Trophoblast cell (in vitro differentiated cells and primary cell): Measurements from ENCODE around the gene ANKRD53.

Experiments
- DNase-seq, 2 donors: peaks; one replicate each; pipeline ENCODE4 v3.0.0-alpha.2; 2016
- H2AFZ ChIP-seq: 2 replicates; pipeline ENCODE4 v1.6.1; 2013; ENCODE audit warnings: low read length, moderate library complexity, mild to moderate bottlenecking; ENCODE audit not compliant: insufficient read depth, poor library complexity
- H2AK5ac ChIP-seq: 2 replicates; pipeline ENCODE4 v1.6.1; 2013; ENCODE audit warnings: mild to moderate bottlenecking, low read length
- H2BK120ac ChIP-seq: 2 replicates; pipeline ENCODE4 v1.6.1; 2013; ENCODE audit warnings: low read length, mild to moderate bottlenecking, moderate library complexity; ENCODE audit not compliant: insufficient read depth, poor library complexity
- H2BK12ac ChIP-seq: 2 replicates; pipeline ENCODE4 v1.6.1; 2013; ENCODE audit warnings: mild to moderate bottlenecking, low read length, moderate library complexity
- H2BK5ac ChIP-seq: 2 replicates; pipeline ENCODE4 v1.6.1; 2013; ENCODE audit warnings: low read length, low read depth, moderate library complexity, mild to moderate bottlenecking; ENCODE audit not compliant: poor library complexity
- H3K14ac ChIP-seq: 2 replicates; pipeline ENCODE4 v1.6.1; 2013; ENCODE audit warnings: mild to moderate bottlenecking, low read length
- H3K18ac ChIP-seq: 2 replicates; pipeline ENCODE4 v1.6.1; 2013; ENCODE audit warnings: mild to moderate bottlenecking, low read length
- H3K23ac ChIP-seq: 2 replicates; pipeline ENCODE4 v1.6.1; 2013; ENCODE audit warnings: low read length
- H3K27ac ChIP-seq: 2 replicates; pipeline ENCODE4 v1.5.1; 2013; ENCODE audit warnings: low read depth, mild to moderate bottlenecking, inconsistent platforms, low read length, moderate library complexity
- H3K27me3 ChIP-seq: 2 replicates; pipeline ENCODE4 v1.6.1; 2013; ENCODE audit warnings: inconsistent platforms, mild to moderate bottlenecking, low read length, moderate library complexity; ENCODE audit not compliant: insufficient read depth
- H3K36me3 ChIP-seq, 2 experiments: 1 replicate in 1 of 2; 2 replicates in 1 of 2; pipeline ENCODE4 v1.6.1; 2013; ENCODE audit warnings: low read length in 2 of 2, mild to moderate bottlenecking in 2 of 2, moderate library complexity in 1 of 2; ENCODE audit not compliant: insufficient read depth in 2 of 2, control insufficient read depth in 1 of 2
- H3K4ac ChIP-seq: 2 replicates; pipeline ENCODE4 v1.6.1; 2013; ENCODE audit warnings: low read depth, mild to moderate bottlenecking, low read length, moderate library complexity
- H3K4me1 ChIP-seq, 2 experiments: 1 replicate in 1 of 2; 2 replicates in 1 of 2; pipeline ENCODE4 v1.6.1; 2013; ENCODE audit warnings: low read length in 2 of 2, mild to moderate bottlenecking in 2 of 2, moderate library complexity in 1 of 2; ENCODE audit not compliant: insufficient read depth in 2 of 2, control insufficient read depth in 1 of 2
- H3K4me2 ChIP-seq: 2 replicates; pipeline ENCODE4 v1.6.1; 2013; ENCODE audit warnings: inconsistent platforms, mild to moderate bottlenecking, low read length, moderate library complexity
- H3K4me3 ChIP-seq: 2 replicates; pipeline ENCODE4 v1.5.1; 2013; ENCODE audit warnings: mild to moderate bottlenecking, low read depth, low read length, inconsistent platforms
- H3K79me1 ChIP-seq: one replicate; pipeline ENCODE4 v1.6.1; 2013; ENCODE audit warnings: low read length
- H3K79me2 ChIP-seq: 2 replicates; pipeline ENCODE4 v1.6.1; 2013; ENCODE audit warnings: low read length, mild to moderate bottlenecking; ENCODE audit not compliant: control insufficient read depth, insufficient read depth, poor library complexity
- H3K9ac ChIP-seq: 2 replicates; pipeline ENCODE4 v1.6.1; 2013; ENCODE audit warnings: mild to moderate bottlenecking, low read length
- H3K9me3 ChIP-seq: 2 replicates; pipeline ENCODE4 v1.6.1; 2013; ENCODE audit warnings: low read depth, mild to moderate bottlenecking, control low read depth, inconsistent platforms, low read length; ENCODE audit not compliant: insufficient read depth
- H4K12ac ChIP-seq: 2 replicates; pipeline ENCODE4 v1.6.1; 2013; ENCODE audit warnings: low read depth, mild to moderate bottlenecking, low read length, moderate library complexity
- H4K8ac ChIP-seq: 2 replicates; pipeline ENCODE4 v1.6.1; 2013; ENCODE audit warnings: low read depth, mild to moderate bottlenecking, low read length, moderate library complexity
- H4K91ac ChIP-seq: one replicate; pipeline ENCODE4 v1.6.1; 2013; ENCODE audit warnings: low read depth, mild to moderate bottlenecking, low read length, moderate library complexity
- WGBS: extraction: QIAGEN DNeasy Blood & Tissue Kit; methylation state at CpG from one replicate; pipeline ENCODE4 v1.1.7; 2013; ENCODE audit warnings: missing lambda C conversion rate; ENCODE audit not compliant: insufficient read length, insufficient coverage; ENCODE audit errors: extremely low coverage; 5-methylcytosine and 5-hydroxymethylcytosine counted together

The ANKRD53 gene

DNA sequence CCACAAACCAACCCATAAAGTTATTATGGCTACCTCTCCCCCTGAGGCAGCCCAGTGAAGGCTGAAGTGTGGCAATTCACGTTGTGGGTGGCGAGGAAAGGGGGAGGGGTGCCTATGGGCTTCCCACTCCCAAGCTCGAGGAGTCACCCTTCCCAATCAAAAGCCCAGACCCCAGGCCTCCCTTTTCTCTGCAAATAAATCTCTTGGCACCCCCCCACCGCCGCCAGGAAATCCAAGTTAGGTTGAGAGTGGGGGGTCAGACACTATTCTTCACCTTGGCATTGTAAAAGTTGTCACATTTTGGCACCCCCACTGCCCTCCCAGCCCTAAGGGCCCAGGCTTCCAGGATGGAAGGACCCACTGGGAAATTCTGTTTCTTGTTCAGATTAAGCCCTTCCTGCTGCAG is 6.9 kb downstream of the ANKRD53 start:
- H3K4ac ChIP-seq = no peak overlapping the region
- H4K91ac ChIP-seq = no peak overlapping the region
- no peak overlapping the region for H2AK5ac ChIP-seq
- no peak overlapping the region for H2BK120ac ChIP-seq
- no peak overlapping the region for H4K8ac ChIP-seq
- H3K79me1 ChIP-seq = no peaks in the 10 kb centered on the region
- no peak overlapping the region for H3K18ac ChIP-seq
- no peaks in the 10 kb centered on the region for H3K79me2 ChIP-seq
- H2AFZ ChIP-seq = no peak overlapping the region
- H3K14ac ChIP-seq = no peak overlapping the region
- H3K4me1 ChIP-seq = no peaks in the 10 kb centered on the region
- H4K12ac ChIP-seq = no peak overlapping the region
- no peak for DNase-seq
- no peak overlapping the region for H3K27ac ChIP-seq
- no peaks in the 10 kb centered on the region for H3K9me3 ChIP-seq
- H3K9ac ChIP-seq = no peak overlapping the region
- H2BK5ac ChIP-seq = no peak overlapping the region
- H3K23ac ChIP-seq = no peak overlapping the region
- no peak overlapping the region for H2BK12ac ChIP-seq
- no peak overlapping the region for H3K4me3 ChIP-seq
- peaks cover 24 to 40% of the 10 kb centered on the region in 2 experiments for H3K36me3 ChIP-seq
- H3K27me3 ChIP-seq = no peaks in the 10 kb centered on the region
- no CpG with 5 or more reads among the region's 5 CpGs for WGBS
- H3K4me2 ChIP-seq = no peak overlapping the region

DNA sequence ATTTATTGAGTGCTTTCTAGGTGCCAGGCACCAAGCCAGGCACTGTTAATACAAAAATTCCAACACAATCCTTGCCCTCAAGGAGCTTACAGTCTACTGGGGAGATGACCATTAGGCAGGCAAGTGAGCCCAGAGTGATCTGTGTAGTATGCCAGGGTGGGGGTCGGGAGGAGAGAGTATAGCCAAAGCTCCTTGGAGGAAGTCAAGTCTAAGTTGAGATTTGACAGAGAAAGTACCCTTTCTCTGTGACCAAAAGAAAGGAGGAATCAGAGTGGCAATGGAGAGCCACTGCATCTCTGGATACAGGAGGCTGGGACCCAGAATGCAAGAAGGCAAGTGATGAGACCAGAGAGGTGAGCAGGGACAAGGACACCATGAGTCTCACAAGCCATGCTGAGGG is 7.5 kb downstream of the ANKRD53 start:
- H2AK5ac ChIP-seq = no peak overlapping the region
- no peak overlapping the region for H2BK12ac ChIP-seq
- no peaks in the 10 kb centered on the region for H3K79me2 ChIP-seq
- H3K79me1 ChIP-seq = no peaks in the 10 kb centered on the region
- H3K14ac ChIP-seq = no peak overlapping the region
- H2AFZ ChIP-seq = no peak overlapping the region
- no peak overlapping the region for H4K8ac ChIP-seq
- H3K23ac ChIP-seq = no peak overlapping the region
- no peak overlapping the region for H3K4me3 ChIP-seq
- WGBS = no CpG with 5 or more reads among the region's 1 CpG
- H4K91ac ChIP-seq = no peak overlapping the region
- H3K4me2 ChIP-seq = no peak overlapping the region
- H3K9ac ChIP-seq = no peak overlapping the region
- H3K27me3 ChIP-seq = no peaks in the 10 kb centered on the region
- no peak overlapping the region for H3K18ac ChIP-seq
- H3K9me3 ChIP-seq = no peaks in the 10 kb centered on the region
- H4K12ac ChIP-seq = no peak overlapping the region
- H2BK5ac ChIP-seq = no peak overlapping the region
- DNase-seq = no peak
- no peaks in the 10 kb centered on the region for H3K4me1 ChIP-seq
- no peak overlapping the region for H2BK120ac ChIP-seq
- no peak overlapping the region for H3K27ac ChIP-seq
- H3K4ac ChIP-seq = no peak overlapping the region
- H3K36me3 ChIP-seq = peaks cover 25 to 43% of the 10 kb centered on the region in 2 experiments

DNA sequence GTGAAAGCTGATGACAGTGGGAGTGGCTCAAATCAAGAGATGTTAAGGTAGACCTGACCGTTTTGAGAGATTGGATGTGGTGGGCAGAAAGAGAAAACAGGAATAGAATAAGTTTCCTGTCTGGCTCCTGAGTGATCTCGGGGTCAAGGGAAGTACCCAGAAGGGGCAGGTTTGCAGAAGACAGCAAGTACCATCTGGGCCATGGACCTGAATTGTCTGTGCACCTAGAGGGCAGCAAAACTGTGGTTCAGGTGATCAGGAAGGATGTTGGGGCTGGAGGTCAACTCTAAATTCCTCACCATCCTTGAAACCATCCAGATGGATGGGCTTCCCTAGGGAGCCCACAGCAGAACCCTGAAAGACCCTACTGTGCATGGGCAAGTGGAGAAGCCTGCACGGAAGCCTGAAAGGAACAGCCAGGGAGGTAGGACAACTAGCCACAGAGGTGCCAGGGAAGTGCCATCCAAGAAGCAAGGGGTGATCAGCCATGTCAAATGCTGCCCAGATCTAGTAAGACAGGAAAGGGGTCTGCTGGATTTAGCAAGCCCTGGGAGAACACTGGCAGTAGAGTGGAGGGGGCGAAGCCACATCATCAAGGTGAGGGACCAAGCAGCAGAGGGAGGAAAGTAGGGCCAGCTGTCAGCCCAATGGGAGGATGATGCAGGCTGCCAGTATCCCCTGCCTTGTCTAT is 8.2 kb downstream of the ANKRD53 start:
- no peak overlapping the region for H3K4me2 ChIP-seq
- no peak for DNase-seq
- no peak overlapping the region for H3K18ac ChIP-seq
- no peak overlapping the region for H2BK120ac ChIP-seq
- no peak overlapping the region for H3K4ac ChIP-seq
- no peak overlapping the region for H2AK5ac ChIP-seq
- no peak overlapping the region for H3K23ac ChIP-seq
- no peak overlapping the region for H4K12ac ChIP-seq
- H3K9ac ChIP-seq = no peak overlapping the region
- H3K36me3 ChIP-seq = peaks cover 30 to 49% of the 10 kb centered on the region in 2 experiments
- no peak overlapping the region for H3K14ac ChIP-seq
- H3K4me3 ChIP-seq = no peak overlapping the region
- H4K91ac ChIP-seq = no peak overlapping the region
- H3K9me3 ChIP-seq = no peaks in the 10 kb centered on the region
- H3K27ac ChIP-seq = no peak overlapping the region
- H2BK12ac ChIP-seq = no peak overlapping the region
- no peak overlapping the region for H4K8ac ChIP-seq
- no peak overlapping the region for H2AFZ ChIP-seq
- H2BK5ac ChIP-seq = no peak overlapping the region
- no CpG with 5 or more reads among the region's 4 CpGs for WGBS
- H3K79me1 ChIP-seq = no peaks in the 10 kb centered on the region
- no peaks in the 10 kb centered on the region for H3K79me2 ChIP-seq
- H3K27me3 ChIP-seq = no peaks in the 10 kb centered on the region
- no peaks in the 10 kb centered on the region for H3K4me1 ChIP-seq

DNA sequence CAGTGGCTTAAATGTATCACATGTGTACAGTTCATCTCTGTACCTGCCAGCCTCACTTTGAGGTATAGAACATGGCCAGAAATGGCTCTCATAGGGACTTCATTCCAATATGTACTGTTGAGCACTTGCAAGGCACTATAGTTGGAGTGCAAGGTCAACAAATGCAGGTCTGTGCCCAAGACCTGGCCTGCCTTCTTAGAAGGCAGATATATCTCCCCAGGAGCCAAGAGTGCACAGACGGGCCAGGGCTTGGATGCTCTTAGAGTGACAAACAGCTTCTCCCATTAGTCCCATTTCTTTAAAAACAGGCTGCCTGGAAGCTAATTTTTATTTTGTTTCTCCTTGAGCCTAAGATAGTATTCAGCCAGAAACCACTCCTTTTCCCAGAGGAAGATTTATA is 9.0 kb downstream of the ANKRD53 start:
- Histone ChIP-seq H2AK5ac (no peak overlapping the region), H2BK120ac (no peak overlapping the region), H4K12ac (no peak overlapping the region), H2AFZ (no peak overlapping the region), H3K4me3 (no peak overlapping the region), H3K18ac (no peak overlapping the region), H4K91ac (no peak overlapping the region), H3K36me3 (peaks cover 32 to 51% of the 10 kb centered on the region in 2 experiments), H3K27ac (no peak overlapping the region), H3K14ac (no peak overlapping the region), H3K9ac (no peak overlapping the region), H3K27me3 (no peaks in the 10 kb centered on the region), H3K23ac (no peak overlapping the region), H3K79me2 (no peaks in the 10 kb centered on the region), H2BK5ac (no peak overlapping the region), H2BK12ac (no peak overlapping the region), H3K4me2 (no peak overlapping the region), H3K79me1 (no peaks in the 10 kb centered on the region), H3K4me1 (no peaks in the 10 kb centered on the region), H3K9me3 (no peaks in the 10 kb centered on the region), H4K8ac (no peak overlapping the region), H3K4ac (no peak overlapping the region)
- DNase-seq = no peak
- no CpG with 5 or more reads among the region's 1 CpG for WGBS
